Esophagus squamous epithelium (tissue), 4 donors: ENCODE measurements around the gene CORO1C.

Experiments used
- CTCF ChIP-seq, 6 experiments: fragments of 450-650 bp in 4 of 6; fragments of 200-600 bp in 2 of 6; sonication (generic) in 2 of 6; IDR thresholded peaks; one replicate each; pipeline ENCODE4 v1.5.1; 2016 to 2019; ENCODE audit warnings: antibody characterized with exemption in 6 of 6, mild to moderate bottlenecking in 4 of 6, moderate library complexity in 4 of 6
- POLR2A ChIP-seq, 4 donors: fragments of 450-650 bp; IDR thresholded peaks; one replicate each; pipeline ENCODE4 v1.6.1; 2017; ENCODE audit warnings: antibody characterized with exemption in 4 of 4, mild to moderate bottlenecking in 4 of 4, moderate library complexity in 3 of 4

GRCh38 chr12:108597559-108598471 lies 133.5 kb downstream of the CORO1C start, which contains the start of gene TMEM119:
- TF ChIP-seq CTCF (IDR thresholded peaks at IDR 0.05) (no peak), POLR2A (IDR thresholded peaks at IDR 0.05) (no peak)
